Neural cell (in vitro differentiated cells): ENCODE measurements around the gene AIP. TPM values are rescaled to one million over a fixed set of nuclear protein-coding genes. Genes with fewer than 3 reads are reported as not detected.

Experiments
- H2AFZ ChIP-seq: fragments of 200-600, 300-800 bp; sonication (generic), shearing (Covaris generic); 2 replicates; pipeline ENCODE4 v1.6.0; 2014; ENCODE audit warnings: low read depth, mild to moderate bottlenecking, antibody characterized with exemption, low read length, moderate library complexity
- H3F3A ChIP-seq: fragments of 200-600 bp; shearing (Covaris generic); 2 replicates; pipeline ENCODE4 v1.6.1; 2016; ENCODE audit warnings: mild to moderate bottlenecking, moderate library complexity, mixed read lengths, antibody characterized with exemption, low read length; ENCODE audit not compliant: insufficient read depth, poor library complexity, severe bottlenecking
- H3K27ac ChIP-seq: fragments of 200-600, 300-800 bp; sonication (generic), shearing (Covaris generic); 2 replicates; pipeline ENCODE4 v1.5.1; 2014; ENCODE audit warnings: mild to moderate bottlenecking, low read length, moderate library complexity
- H3K27me3 ChIP-seq: fragments of 300-800, 200-600 bp; sonication (generic), shearing (Covaris generic); 2 replicates; pipeline ENCODE4 v1.6.0; 2014; ENCODE audit warnings: mild to moderate bottlenecking, low read depth, low read length, moderate library complexity; ENCODE audit not compliant: insufficient read depth
- H3K36me3 ChIP-seq: fragments of 300-800, 200-600 bp; sonication (generic), shearing (Covaris generic); 2 replicates; pipeline ENCODE4 v1.5.1; 2014; ENCODE audit warnings: mild to moderate bottlenecking, antibody characterized with exemption, low read length, moderate library complexity; ENCODE audit not compliant: insufficient read depth
- H3K4me2 ChIP-seq: fragments of 300-800, 200-600 bp; sonication (generic), shearing (Covaris generic); 2 replicates; pipeline ENCODE4 v1.6.0; 2014; ENCODE audit warnings: mild to moderate bottlenecking, low read length
- H3K4me3 ChIP-seq: fragments of 300-800, 200-600 bp; sonication (generic), shearing (Covaris generic); 2 replicates; pipeline ENCODE4 v1.5.1; 2014; ENCODE audit warnings: mild to moderate bottlenecking, low read length, moderate library complexity
- H3K79me2 ChIP-seq: fragments of 200-600 bp; shearing (Covaris generic); replicated peaks from 2 replicates; pipeline ENCODE4 v1.6.0; 2014; ENCODE audit warnings: mild to moderate bottlenecking, low read length, moderate library complexity; ENCODE audit not compliant: insufficient read depth
- H3K9ac ChIP-seq: fragments of 300-800, 200-600 bp; sonication (generic), shearing (Covaris generic); 2 replicates; pipeline ENCODE4 v1.6.1; 2016; ENCODE audit warnings: mild to moderate bottlenecking, low read length, mixed read lengths
- H3K9me2 ChIP-seq: fragments of 200-600 bp; shearing (Covaris generic); 2 replicates; pipeline ENCODE4 v1.6.1; 2016; ENCODE audit warnings: mild to moderate bottlenecking, low read length, mixed read lengths; ENCODE audit not compliant: insufficient read depth
- H3K9me3 ChIP-seq: fragments of 200-600, 300-800 bp; sonication (generic), shearing (Covaris generic); 2 replicates; pipeline ENCODE4 v1.6.1; 2016; ENCODE audit warnings: mild to moderate bottlenecking, mixed run types, low read length, moderate library complexity, mixed read lengths
- H4K20me1 ChIP-seq: fragments of 200-600 bp; shearing (Covaris generic); 2 replicates; pipeline ENCODE4 v1.6.1; 2016; ENCODE audit warnings: mild to moderate bottlenecking, mixed run types; ENCODE audit not compliant: insufficient read depth
- EP300 ChIP-seq: fragments of 450-650 bp; conservative IDR thresholded peaks from 2 replicates; pipeline ENCODE4 v1.6.1; 2014; ENCODE audit warnings: antibody characterized with exemption, mild to moderate bottlenecking, moderate library complexity; ENCODE audit not compliant: poor library complexity, severe bottlenecking
- EZH2 ChIP-seq: fragments of 200-600, 300-800 bp; shearing (Covaris generic), sonication (generic); IDR thresholded peaks from 2 replicates; pipeline ENCODE4 v1.6.1; 2014; ENCODE audit warnings: antibody characterized with exemption, low read length, borderline replicate concordance, mild to moderate bottlenecking; ENCODE audit not compliant: insufficient read depth, poor library complexity, severe bottlenecking
- MXI1 ChIP-seq: fragments of 450-650 bp; conservative IDR thresholded peaks from 2 replicates; pipeline ENCODE4 v1.6.1; 2014; ENCODE audit warnings: antibody characterized with exemption, mild to moderate bottlenecking; ENCODE audit not compliant: poor library complexity, severe bottlenecking
- POLR2AphosphoS5 ChIP-seq: IDR thresholded peaks from 2 replicates; pipeline ENCODE4 v1.6.1; 2012
- RAD21 ChIP-seq: fragments of 450-650 bp; conservative IDR thresholded peaks from 2 replicates; pipeline ENCODE4 v1.6.1; 2014; ENCODE audit warnings: antibody characterized with exemption, mild to moderate bottlenecking, moderate library complexity
- SMC3 ChIP-seq: fragments of 450-650 bp; conservative IDR thresholded peaks from 2 replicates; pipeline ENCODE4 v1.6.1; 2014; ENCODE audit warnings: antibody characterized with exemption, mild to moderate bottlenecking, moderate library complexity; ENCODE audit not compliant: poor library complexity
- TAF1 ChIP-seq: IDR thresholded peaks from 2 replicates; pipeline ENCODE4 v1.6.1; 2012; ENCODE audit warnings: low read depth
- polyA plus RNA-seq: library from polyadenylated mRNA; depleted of rRNA; stranded (reverse); fragments of >200 nt; gene quantifications from 2 replicates; pipeline ENCODE4 v1.2.3, GENCODE V29; 2014
- TF ChIP-seq, protein P1 (sequence below): IDR thresholded peaks from 2 replicates; pipeline ENCODE4 v1.6.1; 2012; ENCODE audit warnings: borderline replicate concordance
- TF ChIP-seq, protein P2 (sequence below): fragments of 450-650 bp; IDR thresholded peaks from 2 replicates; pipeline ENCODE4 v1.5.1; 2014; ENCODE audit warnings: antibody characterized with exemption, mild to moderate bottlenecking, moderate library complexity; ENCODE audit not compliant: poor library complexity, severe bottlenecking

AIP gene
- polyA plus RNA-seq, 1 donor from 2014 or later = 83.9 TPM

DNA sequence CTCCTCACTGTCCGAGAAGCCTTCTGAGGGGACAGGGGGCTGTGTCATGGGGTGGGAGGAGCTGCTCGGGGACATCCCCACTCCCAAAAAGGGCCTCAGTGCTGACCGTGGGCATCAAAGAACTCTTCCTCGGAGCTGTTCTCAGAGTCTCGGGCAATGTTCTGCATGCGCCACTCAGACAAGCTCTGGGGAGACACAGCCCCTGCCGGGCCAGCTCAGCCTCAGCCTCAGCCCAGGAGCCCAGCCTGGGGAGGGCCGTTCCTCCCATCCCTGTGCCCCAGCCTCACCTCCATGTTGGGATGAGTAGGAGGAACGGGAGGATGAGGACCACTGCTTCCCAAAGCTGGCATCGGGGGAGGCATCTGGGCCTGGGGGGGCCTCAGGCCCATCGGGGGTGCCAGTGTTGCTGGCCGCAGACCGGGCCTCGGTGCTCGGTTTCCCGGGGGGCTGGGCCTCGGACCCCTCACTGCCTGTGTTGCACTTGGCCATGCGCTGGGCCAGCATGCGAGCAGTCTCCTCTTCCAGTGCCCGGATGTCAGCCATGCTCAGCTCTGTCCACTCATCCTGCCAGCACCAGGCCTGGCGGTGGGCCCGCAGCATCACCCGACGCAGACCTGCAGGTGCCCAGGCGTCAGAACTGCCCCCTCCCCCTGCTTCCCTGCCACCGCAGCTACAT, 17.1 kb downstream of the AIP start:
- Histone ChIP-seq H3K79me2 (peaks cover 15% of the 10 kb centered on the region), H3K9me2 (no peaks in the 10 kb centered on the region), H3K9ac (no peak overlapping the region), H3K36me3 (no peaks in the 10 kb centered on the region), H4K20me1 (no peaks in the 10 kb centered on the region), H3K4me3 (no peak overlapping the region), H3K9me3 (no peaks in the 10 kb centered on the region), H3F3A (no peaks in the 10 kb centered on the region), H3K27me3 (no peaks in the 10 kb centered on the region), H2AFZ (no peak overlapping the region), H3K27ac (no peak overlapping the region), H3K4me2 (no peak overlapping the region)
- TF ChIP-seq, protein P1, sequence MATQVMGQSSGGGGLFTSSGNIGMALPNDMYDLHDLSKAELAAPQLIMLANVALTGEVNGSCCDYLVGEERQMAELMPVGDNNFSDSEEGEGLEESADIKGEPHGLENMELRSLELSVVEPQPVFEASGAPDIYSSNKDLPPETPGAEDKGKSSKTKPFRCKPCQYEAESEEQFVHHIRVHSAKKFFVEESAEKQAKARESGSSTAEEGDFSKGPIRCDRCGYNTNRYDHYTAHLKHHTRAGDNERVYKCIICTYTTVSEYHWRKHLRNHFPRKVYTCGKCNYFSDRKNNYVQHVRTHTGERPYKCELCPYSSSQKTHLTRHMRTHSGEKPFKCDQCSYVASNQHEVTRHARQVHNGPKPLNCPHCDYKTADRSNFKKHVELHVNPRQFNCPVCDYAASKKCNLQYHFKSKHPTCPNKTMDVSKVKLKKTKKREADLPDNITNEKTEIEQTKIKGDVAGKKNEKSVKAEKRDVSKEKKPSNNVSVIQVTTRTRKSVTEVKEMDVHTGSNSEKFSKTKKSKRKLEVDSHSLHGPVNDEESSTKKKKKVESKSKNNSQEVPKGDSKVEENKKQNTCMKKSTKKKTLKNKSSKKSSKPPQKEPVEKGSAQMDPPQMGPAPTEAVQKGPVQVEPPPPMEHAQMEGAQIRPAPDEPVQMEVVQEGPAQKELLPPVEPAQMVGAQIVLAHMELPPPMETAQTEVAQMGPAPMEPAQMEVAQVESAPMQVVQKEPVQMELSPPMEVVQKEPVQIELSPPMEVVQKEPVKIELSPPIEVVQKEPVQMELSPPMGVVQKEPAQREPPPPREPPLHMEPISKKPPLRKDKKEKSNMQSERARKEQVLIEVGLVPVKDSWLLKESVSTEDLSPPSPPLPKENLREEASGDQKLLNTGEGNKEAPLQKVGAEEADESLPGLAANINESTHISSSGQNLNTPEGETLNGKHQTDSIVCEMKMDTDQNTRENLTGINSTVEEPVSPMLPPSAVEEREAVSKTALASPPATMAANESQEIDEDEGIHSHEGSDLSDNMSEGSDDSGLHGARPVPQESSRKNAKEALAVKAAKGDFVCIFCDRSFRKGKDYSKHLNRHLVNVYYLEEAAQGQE = no peak
- no peak for TF ChIP-seq EZH2

DNA sequence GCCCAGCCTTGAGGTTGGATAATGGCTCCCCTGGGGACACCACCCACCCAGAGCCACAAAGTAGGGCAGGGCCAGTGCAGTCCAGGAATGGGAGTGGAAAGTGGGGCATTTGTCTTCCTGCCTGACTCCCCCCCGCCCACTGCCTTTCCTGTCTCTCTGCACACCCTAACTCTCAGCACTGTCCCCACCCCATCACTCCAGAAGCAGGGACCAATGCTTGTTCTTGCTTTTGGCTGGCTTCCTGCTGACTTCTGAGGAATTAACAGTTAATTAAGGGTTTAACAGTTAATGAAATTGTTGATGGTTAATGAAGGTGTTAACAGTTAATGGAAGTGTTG, 17.6 kb downstream of the AIP start:
- Histone ChIP-seq H3K9me2 (no peaks in the 10 kb centered on the region), H3K4me3 (no peak overlapping the region), H3K27ac (no peak overlapping the region)

More for the DNA sequence above, 17.6 kb downstream of the AIP start:
- H2AFZ ChIP-seq = no peak overlapping the region
- H3K27me3 ChIP-seq = no peaks in the 10 kb centered on the region
- H4K20me1 ChIP-seq = no peaks in the 10 kb centered on the region
- no peak overlapping the region for H3K9ac ChIP-seq
- TF ChIP-seq, protein P1 = no peak
- no peak for TF ChIP-seq MXI1
- TF ChIP-seq RAD21 = no peak
- no peak for TF ChIP-seq TAF1
- TF ChIP-seq POLR2AphosphoS5 = no peak
- TF ChIP-seq, protein P2, sequence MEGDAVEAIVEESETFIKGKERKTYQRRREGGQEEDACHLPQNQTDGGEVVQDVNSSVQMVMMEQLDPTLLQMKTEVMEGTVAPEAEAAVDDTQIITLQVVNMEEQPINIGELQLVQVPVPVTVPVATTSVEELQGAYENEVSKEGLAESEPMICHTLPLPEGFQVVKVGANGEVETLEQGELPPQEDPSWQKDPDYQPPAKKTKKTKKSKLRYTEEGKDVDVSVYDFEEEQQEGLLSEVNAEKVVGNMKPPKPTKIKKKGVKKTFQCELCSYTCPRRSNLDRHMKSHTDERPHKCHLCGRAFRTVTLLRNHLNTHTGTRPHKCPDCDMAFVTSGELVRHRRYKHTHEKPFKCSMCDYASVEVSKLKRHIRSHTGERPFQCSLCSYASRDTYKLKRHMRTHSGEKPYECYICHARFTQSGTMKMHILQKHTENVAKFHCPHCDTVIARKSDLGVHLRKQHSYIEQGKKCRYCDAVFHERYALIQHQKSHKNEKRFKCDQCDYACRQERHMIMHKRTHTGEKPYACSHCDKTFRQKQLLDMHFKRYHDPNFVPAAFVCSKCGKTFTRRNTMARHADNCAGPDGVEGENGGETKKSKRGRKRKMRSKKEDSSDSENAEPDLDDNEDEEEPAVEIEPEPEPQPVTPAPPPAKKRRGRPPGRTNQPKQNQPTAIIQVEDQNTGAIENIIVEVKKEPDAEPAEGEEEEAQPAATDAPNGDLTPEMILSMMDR = no peak
- TF ChIP-seq SMC3 = no peak
- TF ChIP-seq EP300 = no peak
- no peak for TF ChIP-seq EZH2
- H3K36me3 ChIP-seq = no peaks in the 10 kb centered on the region
- H3K4me2 ChIP-seq = no peak overlapping the region
- H3K79me2 ChIP-seq = peaks cover 15% of the 10 kb centered on the region
- H3F3A ChIP-seq = no peaks in the 10 kb centered on the region
- no peaks in the 10 kb centered on the region for H3K9me3 ChIP-seq
